ACHN (cell line): ENCODE results near the gene TMEM164.

ENCODE experiments used
- DNase-seq: peaks from one replicate; pipeline ENCODE4 v3.0.0-alpha.2; 2015
- in situ Hi-C: cut with HindIII; loops from 2 replicates; pipeline ENCODE4 v1.10.0; 2017; ENCODE audit warnings: low sequenced_read_pairs, low pct_ligation_motif_present, low pct_unique_long_range_greater_than_20kb

TMEM164 gene

DNA sequence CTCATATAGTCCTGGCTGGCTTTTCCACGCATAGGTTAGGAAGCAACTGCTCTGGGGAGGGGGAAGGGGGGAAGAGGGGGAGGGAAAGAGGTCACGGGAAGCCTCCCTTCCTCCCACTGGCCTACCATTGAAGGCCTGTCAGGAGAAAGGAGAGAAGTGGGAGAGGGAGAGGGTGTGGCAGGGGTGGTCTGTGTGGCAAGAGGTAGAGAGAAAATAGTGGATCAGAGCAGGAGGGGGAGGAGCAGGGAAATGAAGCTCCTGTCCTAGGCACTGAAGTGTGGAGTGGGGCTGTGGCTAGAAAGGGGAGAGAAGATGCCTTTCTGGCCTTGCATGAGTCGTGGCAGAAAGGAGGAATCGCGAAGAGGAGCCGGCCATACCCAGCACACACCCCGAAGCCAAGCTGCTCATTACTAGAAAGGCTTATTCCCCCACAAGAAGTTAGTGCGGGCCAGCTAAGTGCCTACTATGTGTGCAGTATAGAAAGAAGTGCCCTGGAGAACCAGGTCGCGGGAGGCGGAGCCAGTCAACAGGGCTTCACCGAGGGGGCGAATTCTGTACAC, 1.1 kb upstream of the TMEM164 start:
- in situ Hi-C loops = no loop called here
- no peak for DNase-seq

DNA sequence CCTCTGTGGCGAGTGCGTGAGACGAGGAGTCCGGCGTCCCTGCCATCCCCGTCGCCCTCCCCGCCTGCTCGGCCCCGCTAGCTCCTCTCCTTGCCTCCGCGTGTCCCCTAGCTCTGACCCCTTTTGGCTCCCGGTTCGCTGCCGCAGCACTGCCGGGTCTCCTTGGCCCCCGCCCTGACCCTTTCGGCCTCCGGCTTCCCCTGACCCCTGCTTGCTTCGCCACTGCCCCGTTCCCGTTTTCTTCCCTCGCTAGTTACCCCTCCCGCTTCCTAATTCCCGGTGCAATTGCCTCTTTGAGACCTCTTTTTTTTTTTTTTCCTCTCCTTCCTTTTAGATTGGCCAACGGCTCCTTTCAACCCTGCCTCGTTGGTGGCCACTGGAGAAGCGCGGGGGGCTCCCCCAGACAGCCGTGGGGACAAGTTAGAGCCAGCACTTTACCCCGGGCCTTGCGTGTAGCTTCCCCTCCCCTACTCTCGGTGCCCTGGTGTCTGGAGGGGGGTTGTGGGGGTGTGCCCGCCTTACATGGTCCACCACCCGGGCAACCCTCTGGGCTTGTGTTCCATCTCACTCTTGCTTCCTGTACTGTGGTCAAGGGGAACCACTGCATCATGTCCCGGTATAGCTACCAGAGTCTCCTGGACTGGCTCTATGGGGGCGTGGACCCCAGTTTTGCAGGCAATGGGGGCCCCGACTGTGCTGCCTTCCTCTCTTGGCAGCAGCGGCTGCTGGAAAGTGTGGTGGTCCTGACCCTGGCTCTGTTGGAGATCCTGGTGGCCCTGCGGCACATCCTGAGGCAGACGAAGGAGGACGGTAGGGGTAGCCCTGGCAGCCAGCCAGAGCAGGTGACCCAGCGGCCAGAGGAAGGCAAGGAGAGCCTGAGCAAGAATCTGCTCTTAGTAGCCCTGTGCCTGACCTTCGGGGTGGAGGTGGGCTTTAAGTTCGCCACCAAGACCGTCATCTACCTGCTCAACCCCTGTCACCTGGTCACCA, 548 bp downstream of the TMEM164 start:
- in situ Hi-C loops = no loop called here
- peak; percentile 18 for DNase-seq

DNA sequence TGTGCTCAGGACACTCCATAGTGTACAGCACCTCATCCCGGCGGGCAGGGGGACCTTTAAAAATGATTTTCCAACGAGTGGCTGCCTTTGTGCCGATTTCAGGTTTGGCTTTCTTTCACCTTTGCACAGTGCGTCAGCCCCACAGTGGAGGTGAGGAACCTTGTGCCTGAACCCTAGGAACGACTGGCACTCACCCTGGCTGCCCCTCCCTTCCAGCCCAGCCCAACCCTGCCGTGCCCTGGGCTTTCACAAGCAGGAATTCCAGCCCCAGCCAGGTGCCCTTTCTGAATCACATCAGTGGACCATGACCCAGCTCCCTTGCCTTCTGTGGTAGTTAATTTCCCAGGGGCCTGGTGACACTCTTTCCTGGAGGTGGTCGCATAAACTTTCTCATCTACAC, 1.3 kb downstream of the TMEM164 start:
- in situ Hi-C loops = no loop called here
- no peak for DNase-seq

DNA sequence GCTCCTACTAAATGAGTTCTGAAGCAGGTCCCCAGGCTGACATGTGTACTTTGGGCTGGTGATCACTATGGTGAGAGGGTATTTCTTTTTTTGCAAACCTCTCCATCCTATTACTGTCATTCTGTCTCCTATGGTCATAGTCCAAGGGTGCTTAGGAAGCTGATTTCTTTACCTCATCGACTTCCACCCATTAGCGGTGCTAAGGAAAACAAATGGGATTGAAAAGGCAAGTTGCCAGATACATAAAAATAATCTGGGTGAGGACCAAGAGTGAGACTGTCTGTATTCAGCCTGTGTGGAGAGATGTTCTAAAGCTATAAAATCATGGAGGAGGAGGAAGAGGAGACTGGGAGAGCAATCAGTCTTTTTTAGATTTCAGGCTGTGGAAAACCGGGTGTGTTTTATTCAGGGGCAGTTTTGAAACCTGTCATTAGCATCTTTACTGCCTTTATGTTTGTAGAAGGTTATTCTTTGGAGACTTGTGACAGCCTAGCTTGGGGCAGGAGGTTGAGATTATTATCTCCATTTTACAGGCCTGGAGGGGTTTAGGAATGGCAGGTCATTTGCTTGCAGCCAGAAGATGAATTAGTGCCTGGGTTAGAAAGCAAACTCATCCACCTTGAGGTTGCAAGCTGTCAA, 1.9 kb downstream of the TMEM164 start:
- in situ Hi-C loops = no loop called here
- DNase-seq = no peak

DNA sequence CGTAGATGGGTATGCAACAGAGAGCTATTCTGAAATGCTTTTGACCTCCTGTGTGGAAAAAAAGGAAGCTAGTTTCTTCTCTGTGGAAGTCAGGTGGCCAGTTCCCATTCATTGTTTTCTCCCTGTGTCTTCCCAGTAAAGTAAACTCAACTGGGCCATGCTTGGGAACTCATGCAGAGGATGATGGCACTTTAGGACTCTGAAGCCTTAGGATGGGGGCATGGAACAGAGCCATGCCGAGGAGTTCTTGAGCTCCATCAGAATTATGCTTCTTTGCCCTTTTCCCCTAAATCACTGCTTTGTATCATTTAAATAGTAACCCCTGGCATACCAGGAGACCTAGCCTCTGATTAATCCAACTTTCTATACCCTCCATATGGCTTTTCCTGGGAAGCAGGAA, 3.2 kb downstream of the TMEM164 start:
- no peak for DNase-seq
- in situ Hi-C loops = no loop called here

DNA sequence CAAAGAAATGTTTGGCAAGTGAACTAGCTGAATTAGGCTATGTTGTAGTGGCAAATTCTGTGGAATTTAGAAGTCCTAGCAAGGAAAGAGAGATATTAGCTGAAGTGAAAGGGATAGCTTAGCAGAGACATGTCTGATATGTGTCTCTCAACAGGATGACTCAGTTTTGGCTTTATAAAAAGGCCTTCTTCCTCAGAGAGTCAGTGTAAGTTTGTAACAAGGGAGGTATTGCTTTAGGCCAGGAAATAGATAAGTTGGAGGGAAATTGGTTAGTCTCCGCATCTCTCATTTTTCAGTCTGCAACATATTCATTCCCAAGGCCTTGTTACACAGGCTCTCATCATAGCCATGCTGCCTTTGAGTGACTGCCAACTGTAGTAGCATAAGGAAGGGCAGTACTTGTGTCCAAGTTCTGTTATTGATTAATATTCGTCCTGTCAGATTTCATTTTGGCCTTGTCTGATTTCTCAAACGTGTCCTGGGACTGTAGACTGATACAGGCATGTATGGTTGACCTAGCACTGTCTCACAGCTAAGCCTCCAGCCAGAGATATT, 4.0 kb downstream of the TMEM164 start:
- no peak for DNase-seq
- in situ Hi-C loops = no loop called here

DNA sequence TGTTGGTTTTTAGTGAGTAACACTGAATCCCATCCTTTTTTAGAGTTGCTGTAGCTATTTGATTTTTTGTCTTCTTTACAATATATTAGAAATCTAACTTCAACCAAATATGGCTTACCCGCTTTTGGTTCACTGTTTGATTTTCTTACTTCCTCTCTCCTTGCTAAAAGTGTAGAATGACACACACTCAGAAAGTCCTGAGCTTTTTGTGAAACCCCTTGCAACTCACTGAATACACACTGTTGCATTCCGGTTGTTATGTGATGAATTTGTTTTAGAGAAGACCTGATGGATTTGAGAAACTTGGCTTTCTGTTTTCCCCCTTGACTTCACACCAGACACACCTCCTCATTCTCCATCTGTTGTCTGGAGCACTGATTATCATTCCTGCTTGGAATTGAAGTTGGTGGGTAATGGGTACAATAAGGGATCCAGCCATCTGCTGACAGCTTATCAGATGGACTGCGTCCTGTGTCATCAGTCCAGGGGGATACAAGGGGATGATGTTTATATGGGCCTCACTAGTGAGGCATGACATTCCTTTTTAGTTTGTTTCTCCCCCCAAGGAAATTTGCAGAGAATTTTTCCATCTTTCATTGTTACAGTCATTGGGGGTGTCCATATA, 5.2 kb downstream of the TMEM164 start:
- no peak for DNase-seq
- in situ Hi-C loops = no loop called here

DNA sequence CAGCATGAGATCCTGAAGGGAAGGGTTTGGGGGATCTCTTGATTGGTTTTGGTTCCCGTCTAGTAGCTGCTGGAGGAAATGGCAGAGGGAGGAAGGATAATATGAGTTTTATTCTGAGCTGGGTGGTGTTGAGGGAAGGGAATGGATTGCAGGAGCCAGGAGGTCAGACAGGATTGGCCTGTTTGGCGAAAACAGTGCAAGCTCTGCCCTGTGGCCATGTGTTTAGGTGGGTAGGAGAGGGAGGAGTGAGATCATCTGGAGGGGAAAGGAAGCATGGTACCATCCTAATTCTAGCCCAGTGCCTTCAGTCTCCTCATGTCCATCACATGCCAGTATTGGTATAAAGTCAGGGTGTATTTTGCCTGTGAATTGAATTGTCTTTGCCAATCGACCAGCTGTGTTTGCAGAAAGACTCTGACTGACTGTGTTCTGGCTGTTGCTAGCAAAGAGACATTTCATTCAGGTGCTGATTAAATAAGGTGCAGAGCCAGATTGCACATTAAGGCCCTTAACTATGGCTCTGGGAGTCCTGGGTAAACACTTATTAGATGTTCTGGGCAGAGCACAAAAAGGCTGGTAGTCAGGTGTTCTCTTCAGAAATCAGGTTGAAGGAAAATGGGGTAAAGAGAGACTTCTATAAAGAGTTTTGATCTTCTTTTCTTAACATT, 10.0 kb downstream of the TMEM164 start:
- in situ Hi-C loops = no loop called here
- DNase-seq = no peak

DNA sequence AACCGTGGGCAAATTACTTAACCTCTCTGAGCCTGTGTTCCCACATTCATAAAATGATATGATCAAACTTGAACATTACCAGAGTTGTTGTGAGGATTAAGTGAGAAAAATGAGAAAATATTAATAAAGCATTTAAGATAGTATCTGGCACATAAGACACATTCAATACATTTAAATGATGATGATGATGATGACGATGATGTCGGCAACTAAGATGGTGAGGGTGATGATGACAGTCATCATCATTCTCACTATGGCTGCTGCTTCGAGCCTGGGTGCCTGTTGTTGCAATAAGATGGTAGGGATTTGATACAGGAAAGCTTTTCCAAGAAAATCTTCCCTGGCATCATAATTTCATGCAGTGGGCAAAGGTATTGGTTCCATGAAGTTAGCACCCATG, 11.1 kb downstream of the TMEM164 start:
- no peak for DNase-seq
- in situ Hi-C loops = no loop called here

DNA sequence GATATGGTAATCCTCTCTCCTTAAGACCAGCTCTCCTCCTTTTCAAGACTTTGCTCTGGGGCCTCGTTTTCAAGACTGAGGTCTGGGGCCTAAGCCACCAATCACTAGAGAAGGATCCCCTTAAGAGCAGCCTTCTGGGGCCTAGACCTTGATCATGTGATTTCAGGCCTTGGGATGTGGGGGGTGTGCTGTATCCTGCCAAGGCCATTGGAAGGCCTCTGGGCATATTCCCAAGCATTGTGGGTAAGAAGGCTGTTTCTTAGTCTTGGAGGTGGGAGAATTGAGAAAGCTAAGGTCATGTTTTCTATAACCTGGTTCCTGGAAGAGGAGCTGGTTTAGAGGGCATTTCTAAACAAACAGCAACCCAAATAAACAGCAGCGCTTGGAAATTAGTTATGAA, 12.1 kb downstream of the TMEM164 start:
- in situ Hi-C loops = no loop called here
- DNase-seq = no peak

DNA sequence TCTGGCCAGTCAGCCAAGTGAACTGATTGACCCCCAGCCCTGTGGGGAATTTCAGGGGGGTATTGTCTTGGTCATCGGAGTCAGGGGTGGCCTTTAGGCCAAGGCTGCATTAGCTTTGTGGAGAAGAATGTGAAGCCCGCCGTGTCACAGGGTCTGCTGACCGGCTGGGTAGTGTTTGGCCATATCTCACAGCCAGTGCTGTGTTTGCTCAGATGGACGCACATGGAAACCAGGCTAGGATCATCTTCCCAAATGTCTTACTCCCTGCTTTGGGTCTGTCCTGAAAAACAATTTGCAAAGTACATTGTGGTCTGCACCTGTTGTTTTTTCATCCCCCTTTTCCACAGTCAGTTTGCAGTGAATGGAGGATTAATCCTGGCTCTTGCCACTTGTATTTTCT, 13.0 kb downstream of the TMEM164 start:
- in situ Hi-C loops = no loop called here
- no peak for DNase-seq

DNA sequence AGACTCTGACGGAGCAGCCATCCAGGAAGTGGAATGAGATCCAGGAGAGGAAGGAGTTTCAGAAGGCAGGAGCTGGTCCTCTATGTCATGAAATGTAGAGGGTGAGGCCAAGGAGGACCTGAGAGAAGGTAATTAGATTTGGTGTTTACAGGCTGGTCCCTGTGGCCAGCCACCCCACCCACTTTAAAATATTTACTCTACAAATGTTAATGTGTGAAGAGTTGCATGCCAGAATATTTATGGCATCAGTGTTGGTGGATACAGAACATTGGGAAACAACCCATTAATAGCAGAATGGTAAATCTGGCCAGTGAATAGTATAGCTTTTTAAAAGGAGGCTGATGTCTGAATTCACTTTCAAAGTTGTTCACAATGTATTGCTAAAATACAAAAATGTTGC, 17.6 kb downstream of the TMEM164 start:
- in situ Hi-C loops = no loop called here
- DNase-seq = no peak

DNA sequence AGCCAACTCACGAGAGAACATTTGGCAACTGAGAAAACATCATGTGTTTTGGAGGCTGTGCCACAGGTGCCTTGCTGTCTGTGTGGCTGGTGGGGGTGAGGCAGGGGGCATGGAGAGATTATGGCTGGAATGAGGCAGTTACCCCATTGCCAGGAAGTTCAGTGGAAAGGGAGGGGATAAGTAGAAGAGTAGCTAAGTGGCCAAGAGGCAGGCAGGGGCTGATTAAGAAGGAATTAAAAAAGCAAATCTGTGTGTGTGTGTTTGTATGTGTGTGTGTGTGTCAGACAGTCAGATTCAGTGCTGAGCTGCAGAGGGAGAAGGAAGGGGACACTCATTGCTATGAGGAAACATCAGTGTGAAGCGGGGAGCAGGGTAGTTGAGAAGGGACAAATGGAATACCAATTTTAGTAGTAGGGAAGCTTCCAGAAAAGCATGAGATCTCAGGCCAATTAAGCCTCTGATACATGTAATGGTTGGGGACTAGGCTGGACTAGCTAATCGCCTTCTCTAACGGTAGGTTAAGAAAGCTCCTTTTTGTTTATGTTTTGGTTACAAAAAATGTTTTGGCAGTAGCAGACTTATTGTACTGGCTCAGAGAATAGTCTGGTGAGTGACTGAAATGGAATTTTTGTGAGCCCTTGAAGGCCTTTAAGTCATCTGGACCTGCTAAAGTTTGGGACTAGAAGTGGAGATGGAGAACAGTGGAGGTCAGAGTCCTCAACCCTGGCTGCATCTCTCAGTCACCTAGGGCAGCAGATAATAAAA, 18.5 kb downstream of the TMEM164 start:
- in situ Hi-C loops = no loop called here
- no peak for DNase-seq

DNA sequence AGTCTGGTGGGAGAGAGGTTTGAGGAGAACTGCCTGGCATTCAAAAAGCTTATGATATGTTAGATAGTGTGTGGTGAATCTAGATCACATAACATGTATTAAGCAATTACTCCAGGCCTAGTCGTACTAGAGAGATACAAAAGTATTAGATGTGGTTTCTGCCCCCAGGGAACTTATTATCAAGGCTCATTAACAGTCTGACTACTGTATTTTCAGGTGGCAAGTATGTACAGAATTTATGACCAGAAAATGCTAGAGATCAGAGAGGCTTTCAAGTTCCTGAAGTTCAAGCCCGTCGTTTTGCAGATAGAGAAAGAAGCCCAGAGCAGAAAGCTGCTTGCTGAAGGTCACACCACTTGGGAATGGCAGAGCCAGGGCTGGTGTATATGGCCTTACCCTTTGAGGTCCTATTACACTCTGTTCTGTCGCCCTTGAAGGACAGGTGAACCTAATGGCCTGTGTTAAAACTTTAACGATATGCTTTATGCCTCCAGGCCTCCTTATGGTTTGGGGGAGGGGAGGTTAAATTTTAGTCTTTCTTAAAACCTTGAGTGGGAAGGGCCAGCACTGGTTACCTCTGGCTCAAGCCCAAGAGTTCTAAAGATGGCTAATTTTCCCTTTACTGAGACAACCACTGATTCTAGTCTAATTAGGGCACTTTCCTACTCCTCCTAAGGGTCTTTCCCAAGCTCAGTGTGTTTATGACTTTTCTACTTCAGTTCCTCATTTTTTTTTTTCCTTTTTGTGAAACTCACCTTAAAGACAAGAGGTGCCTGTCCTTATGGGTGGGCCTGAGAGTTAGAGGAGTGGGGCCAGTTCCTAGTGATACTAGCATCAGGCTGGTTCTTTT, 19.9 kb downstream of the TMEM164 start:
- in situ Hi-C loops = no loop called here
- DNase-seq = no peak

DNA sequence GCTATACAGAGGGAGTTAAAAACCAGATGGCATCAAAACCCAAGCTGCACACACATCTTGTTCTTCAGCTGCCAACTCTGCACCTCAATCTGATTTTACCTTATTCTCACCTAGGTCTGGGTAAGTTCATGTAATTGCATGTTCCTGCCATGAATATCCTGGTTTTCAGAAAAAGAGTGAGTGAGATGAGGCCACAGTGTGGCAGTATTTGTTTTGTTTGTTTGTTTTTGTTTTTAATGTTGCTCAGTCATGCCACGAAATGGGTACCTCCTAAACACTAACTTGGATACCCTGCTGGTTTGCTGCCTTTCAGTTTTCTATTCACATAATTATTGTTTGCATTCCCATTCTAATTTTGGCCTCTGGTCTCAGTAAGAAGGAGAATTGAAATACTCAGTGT, 22.5 kb downstream of the TMEM164 start:
- in situ Hi-C loops = no loop called here
- DNase-seq = no peak

DNA sequence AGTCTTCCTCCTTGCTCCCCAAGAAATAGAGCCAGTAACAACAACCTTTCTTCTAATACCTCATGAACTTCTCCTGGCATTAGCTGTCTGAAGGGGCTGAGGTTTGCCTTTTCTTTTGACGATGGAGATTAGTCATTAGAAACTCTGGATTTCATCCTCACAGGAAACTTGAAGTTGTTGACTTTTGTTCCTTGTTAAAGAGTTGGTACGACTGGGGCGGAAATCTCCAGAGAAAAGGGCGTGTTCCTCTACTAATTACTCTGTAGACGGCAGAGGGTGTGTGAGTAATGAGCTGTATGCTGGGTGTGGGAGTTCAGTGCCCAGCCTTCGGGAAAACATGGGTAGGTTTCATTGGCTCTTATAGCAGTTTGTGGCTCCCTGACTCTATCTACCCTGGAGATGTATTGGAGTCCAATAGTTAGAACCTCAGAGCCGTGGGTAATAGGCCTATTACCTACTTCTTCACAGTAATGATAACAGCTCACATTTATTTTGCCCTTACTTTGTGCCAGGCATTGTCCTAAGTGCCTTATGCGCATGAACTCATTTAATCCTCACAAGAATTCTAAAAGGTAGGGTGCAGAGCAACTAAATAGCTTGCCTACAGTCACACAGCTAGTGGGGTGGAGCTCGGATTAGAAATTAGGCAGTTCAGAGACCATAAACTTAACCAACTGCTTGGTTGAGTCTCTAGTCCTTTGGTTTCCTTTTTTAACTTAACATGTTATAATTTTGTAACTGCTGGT, 23.4 kb downstream of the TMEM164 start:
- in situ Hi-C loops = no loop called here

More for the DNA sequence above, 23.4 kb downstream of the TMEM164 start:
- DNase-seq = no peak
